Hepatocyte (in vitro differentiated cells): Measurements from ENCODE around the gene TM9SF4.

Experiments used
- CTCF ChIP-seq: fragments of 200-600 bp; sonication (generic); IDR thresholded peaks from 2 replicates; pipeline ENCODE4 v1.5.1; 2016; ENCODE audit warnings: antibody characterized with exemption, mild to moderate bottlenecking; ENCODE audit not compliant: poor library complexity
- EZH2 ChIP-seq: fragments of 200-600 bp; sonication (generic); IDR thresholded peaks from 2 replicates; pipeline ENCODE4 v1.6.1; 2016; ENCODE audit warnings: antibody characterized with exemption, mild to moderate bottlenecking, borderline replicate concordance

DNA sequence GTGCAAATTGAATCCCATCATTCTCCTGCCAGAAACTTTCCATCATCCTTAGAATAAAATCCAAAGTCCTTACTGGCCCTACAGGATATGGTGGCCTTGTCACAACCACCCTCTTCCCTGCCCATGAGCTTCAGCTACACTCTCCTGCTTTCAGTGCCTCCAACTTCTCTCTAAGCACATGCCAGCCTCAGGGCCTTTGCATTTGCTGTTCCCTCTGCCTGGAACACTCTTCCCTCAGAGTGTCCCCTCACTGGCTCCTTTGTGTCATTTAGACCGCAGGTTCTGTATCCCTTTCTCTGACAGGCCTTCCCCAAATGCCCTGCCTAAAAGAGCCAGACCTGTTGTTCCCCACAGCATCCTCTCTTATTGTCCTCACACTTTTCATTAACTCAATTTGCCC is 39.2 kb upstream of the TM9SF4 start:
- TF ChIP-seq CTCF: no peak
- TF ChIP-seq EZH2: no peak
